Activated naive CD4-positive, alpha-beta T cell treated with anti-CD3 and anti-CD28 coated beads, Interleukin-2, amount 50 U/mL, for 16 hours (primary cell): ENCODE data around the gene MTA1.

Source experiments
- DNase-seq: peaks from one replicate; pipeline ENCODE4 v3.0.0-alpha.2; 2020

Gene MTA1

DNA sequence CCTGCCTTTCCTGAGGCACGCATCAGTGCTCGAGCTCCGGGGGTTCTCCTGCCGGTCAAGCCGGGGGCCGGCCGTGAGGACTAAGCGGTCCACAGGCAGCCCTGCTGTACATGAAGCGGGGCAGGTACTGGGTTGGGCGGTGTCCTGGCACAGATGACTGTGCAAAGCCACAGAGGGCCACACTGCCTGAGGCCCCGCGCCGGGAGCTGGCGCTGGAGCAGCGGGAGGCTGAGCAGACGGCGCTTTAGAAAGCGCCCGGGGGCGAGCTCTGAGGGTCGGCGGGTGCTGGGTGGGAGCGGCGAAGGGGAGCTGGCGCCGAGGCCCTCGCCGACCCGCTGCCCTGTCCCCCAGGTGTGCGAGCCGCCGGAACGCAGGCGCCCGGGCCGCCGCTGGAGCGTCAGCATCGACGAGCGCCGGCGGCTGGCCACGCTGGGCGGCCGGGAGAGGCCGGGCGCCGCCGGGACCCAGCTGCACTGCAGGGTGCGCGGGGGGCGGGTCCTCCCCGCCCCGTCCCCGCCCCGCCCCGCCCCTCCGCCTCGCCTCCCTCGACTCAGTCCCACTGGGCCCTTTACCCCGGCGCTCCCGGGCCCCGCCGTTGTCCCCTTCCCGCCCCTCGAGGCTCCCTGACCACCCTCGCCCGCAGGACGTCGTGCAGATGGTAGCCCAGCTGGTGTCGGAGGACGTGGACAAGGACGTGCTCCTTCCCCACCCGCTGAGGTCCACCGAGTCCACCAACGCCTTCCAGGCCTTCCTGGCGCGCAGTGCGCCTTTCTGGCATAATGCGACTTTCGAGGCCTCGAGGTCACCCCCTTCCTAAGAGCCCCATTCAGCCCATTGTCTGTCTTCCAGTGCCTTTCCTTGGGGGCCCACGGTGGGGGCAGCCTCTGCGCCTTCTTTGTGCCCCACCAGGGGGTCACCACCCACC lies 8.3 kb upstream of the MTA1 start:
- DNase-seq = no peak

DNA sequence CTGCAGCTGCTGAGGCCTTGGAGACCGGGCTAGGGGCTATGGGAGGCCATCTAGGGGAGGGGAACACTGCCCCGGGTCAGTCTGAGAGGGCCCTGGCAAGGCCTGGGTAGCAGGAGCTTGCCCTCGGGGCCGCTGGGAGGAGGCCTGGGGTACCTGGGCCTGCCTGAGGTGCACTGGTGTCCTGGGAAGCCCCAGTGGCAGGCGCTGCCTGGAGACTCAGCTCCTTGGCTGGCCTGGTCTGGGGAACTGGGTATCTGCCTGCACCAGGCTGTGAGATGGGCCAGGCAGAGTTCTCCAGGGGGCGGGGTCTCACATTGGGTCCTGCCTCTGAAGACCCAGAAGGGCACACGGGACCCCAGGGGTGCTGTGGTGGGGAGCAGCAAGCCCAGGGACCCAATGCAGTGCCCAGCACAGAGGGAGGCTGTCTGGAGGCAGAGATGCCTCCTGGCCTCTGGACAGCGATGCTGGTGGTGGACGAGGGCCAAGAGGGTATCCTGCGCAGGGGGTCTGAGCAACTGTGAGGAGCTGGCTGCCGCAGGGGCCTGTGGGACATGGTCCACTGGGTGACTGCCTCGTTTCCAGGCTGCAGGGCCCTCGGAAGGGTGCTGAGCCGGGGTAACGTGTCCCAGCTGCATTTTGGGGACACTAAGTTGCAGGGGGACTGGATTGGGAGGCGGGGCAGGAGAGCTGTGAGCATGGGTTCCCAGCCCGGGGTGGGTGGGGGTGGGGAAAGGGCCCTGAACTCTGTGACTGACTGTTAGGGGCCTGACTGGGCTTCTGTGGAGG lies 7.4 kb upstream of the MTA1 start:
- no peak for DNase-seq

DNA sequence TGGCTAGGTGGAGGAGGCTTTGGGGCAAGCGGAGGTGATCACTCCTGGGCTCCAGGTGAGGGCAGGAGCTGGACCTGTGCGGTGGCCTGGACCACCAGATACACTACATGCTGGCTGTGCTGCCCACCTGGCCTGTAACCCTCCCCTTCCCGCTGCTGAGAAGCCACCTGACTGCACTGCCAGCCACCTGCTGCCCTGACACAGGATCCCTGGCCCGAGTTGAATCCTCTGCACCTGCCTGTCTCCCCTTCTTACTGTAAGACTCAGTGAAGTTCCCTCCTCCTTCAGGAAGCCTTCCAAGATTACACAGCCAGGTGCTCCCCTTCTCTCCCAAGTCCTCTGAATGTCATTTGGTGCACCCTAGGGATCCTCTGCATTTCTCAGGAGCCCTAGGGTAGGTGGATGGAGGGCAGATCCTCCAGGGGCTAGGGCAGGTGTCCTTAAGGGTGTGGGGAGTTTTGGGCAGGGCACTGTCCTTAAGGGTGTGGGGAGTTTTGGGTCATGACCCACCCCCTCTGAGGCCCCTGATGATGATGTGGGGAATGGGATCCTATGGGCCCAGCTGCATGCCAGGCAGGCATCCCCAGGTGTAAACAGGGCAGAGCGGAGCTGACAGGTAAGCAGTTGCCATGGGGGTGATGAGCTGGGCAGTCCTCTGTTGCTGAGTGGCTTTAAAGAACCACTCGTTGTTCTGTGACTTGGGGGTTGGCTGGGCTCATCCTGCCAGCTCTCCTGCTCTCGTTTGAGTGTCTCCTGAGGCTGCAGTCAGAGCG lies 6.7 kb upstream of the MTA1 start:
- no peak for DNase-seq

DNA sequence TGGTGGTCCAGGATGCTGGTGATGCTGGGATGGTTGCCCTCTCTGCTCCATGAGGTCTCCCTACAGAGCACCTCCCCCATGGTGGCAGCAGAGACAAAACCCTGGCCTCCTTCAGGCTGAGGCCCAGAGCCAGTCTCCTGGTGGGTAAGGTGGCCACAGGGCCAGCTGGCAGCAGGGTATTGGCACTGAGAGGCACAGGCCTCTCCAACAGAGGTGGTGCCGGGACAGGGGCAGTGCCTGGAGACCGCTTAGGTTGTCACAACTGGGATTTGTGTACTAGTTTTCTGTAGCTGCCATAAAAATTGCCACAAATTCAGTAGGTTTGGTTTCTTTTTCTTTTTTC lies 6.1 kb upstream of the MTA1 start:
- no peak for DNase-seq

DNA sequence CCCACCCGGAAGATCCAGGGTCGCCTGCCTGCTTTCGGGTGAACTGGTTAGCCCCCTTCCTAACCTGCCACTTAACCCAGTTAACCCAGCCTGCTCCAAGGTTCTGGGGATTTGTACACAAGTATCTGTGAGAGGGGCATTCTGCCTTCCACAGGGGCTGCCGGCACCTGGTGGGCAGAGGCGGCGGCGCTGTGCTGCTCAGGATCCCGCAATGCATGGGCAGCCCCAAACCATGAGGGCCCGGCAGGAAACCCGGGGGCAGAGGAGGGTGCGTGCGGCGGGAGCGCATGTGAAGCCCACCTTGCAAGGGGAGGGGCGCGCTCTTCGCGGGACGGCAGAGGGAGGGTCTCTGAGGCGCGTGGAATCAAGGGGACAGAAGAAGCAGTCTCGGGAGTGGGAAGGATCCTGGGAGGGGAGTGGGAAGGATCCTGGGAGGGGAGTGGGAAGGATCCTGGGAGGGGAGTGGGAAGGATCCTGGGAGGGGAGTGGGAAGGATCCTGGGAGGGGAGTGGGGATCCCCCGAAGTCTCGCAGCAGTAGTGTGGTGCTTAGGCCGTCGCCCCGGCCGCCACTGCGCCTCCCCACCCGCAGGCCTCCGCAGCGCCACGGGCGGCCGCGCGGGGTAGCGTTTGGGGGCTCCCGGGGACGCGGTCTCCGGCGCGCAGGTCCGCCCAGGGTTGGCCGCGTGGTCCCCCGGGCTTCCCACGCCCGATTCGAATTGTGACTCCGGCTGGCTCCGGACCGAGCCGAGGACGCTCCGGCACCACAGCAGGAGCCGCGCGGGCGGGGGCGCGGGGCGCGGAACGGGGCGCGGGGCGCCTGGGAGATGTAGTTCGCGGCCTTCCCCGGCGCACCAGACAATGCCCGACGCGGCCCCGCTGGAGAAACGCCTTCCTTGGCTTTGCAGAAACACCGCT lies 4.9 kb upstream of the MTA1 start:
- peak; percentile 78 for DNase-seq

DNA sequence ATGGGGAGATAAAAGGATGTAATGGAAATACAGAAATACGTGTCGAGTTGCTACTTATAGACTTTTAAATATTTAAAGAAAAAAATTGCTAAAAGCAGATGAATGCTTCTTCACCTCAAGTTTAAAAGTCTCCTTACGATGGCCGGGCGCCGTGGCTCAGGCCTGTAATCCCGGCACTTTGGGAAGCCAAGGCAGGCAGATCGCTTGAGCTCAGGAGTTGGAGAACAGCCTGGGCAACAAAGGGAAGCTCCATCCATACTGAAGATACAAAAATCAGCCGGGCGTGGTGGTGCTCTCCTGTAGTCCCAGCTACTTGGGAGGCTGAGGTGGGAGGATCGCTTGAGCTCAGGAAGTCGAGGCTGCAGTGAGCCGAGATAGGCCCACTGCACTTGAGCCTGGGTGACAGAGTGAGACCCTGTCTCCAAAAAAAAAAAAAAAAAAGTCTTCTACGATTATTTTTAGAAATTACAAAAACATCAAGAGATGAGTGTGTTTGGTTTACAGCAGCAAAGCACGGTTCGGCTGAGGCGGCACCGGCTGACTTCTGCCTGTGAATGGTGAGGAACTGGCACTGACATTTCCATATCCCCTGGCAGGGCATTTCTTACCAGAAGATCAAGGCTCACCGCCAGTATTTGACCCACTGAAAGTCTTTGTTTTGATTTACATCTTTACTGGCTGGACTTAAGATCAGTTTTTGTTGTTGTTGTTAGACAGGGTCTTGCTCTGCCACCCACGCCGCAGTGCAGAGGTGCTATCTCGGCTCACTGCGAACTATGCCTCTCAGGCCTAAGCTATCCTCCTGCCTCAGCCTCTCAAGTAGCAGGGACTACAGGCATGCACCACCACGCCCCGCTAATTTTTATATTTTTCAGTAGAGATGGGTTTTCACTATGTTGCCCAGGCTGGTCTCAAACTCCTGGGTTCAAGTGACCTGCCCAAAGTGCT lies 3.9 kb upstream of the MTA1 start:
- DNase-seq = no peak

DNA sequence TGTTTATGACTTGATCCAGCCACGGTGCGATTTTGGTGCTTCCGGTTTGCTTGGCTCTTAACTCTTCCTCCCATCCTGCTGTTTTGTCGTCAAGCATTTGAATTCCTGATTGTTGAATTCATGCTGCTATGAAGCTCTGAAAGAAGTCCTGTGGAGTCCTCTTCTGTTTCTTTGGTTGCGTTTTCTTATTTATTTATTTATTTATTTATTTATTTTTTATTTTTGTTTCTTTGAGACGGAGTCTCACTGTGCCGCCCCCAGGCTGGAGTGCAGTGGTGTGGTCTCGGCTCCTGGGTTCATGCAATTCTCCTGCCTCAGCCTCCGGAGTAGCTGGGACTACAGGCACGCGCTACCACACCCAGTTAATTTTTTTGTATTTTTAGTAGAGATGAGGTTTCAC lies 3.0 kb upstream of the MTA1 start:
- no peak for DNase-seq

DNA sequence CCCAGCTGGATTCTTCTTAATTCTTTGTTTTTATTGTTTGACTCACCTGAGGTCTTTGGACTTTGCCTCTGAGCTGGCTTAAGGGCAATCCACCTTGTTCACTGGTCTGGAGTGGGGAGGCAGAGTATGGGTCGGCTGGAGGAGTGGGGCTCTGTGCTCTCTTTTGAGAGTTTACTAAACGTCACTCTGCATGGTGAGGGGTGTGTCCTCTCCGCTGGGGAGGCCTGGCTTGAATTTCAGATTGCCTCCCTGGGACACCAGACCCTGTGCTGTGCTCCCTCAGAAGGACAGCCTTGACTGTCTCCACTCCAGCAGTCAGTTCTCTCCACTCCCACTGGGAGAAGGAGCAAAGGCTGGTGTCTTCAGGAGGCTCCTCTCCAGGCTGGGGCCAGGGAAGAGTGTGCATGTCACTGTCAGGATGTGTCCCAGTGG lies 1.9 kb upstream of the MTA1 start:
- no peak for DNase-seq

DNA sequence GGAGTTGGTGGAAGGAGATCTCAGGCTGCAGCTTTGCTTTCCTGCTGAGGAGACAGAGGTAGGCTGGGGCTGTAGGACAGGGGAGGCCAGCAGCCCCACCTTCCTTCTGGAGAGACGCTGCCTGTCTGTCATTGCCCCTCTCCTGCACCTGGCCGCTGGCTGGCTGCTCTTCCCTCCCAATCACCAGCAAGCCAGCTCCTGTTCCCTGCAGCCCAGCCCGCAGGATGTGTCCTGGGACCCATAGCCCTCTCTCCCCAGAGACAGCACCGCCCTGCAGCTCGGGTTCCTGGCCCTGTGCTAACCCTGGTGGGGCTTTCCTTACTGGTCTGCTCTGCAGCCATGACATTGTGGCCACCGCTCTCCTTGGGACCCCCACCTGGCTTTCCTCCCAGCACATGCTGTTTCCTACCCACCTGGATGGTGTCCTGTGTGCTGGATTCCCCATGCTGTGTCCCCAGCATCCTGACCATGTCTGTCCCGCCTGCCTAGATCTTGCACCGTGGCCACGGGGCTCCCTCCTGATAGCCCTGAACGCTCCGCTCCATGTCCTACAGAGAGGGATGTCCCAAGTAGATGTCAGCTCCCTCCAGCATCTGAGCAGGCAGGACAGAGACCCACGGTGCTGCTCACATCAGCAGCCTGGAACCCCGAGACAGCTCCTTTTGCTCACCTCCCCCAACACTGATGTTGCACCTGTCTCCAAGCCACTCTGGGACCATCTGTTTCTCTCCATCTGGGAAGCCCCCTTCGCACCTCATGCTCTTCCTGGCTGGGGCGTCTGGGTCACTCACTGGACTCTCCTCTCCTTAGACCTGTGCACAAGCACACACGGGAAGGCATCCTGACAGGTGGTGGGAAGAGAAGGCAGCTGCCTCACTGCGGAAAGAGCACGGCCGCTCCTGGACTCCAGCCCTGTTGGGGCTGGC lies 1.1 kb upstream of the MTA1 start:
- no peak for DNase-seq

DNA sequence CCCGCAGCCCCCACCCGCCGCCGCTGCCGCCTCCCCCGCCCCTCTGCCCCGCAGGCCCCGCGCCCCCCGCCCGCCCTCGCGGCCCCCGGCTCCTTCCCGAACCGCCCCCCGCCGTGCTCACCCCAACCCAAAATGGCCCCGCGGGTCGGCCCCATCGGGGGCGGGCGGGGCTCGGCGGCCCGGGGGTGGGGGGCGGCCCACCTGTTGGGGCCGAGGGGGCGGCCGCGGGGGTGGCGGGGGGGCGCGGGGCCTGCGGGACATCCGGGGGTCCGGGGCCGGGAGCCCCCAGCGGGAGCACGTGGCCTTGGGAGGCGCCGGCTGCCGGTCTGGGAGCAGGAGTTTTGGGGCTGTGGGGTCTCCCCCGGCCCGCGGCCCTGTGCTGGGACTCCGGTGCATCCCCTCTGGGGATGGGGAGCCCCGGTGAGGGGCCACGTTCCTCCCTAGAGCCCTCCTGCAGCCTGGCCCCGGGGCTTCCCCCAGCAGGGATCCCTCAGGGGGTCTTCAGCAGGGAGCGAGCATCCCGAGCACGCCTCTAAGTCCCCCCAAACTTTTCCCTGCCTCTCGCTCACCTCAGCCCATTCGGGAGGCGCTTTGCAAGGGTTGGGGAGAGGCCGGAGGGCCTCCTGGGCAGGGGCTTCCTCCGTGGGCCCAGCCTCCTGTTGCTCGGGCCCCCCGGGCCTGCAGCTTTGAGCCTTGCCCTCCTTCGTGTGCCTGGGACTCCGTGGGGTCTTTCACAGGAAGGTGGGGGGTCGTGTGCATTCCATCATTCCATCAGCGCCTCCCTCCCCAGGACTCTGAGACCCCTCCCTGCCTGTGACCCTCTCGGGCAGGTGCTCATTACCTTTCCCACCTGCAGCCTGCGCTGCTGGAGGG lies 710 bp downstream of the MTA1 start:
- DNase-seq = peak; percentile 36

DNA sequence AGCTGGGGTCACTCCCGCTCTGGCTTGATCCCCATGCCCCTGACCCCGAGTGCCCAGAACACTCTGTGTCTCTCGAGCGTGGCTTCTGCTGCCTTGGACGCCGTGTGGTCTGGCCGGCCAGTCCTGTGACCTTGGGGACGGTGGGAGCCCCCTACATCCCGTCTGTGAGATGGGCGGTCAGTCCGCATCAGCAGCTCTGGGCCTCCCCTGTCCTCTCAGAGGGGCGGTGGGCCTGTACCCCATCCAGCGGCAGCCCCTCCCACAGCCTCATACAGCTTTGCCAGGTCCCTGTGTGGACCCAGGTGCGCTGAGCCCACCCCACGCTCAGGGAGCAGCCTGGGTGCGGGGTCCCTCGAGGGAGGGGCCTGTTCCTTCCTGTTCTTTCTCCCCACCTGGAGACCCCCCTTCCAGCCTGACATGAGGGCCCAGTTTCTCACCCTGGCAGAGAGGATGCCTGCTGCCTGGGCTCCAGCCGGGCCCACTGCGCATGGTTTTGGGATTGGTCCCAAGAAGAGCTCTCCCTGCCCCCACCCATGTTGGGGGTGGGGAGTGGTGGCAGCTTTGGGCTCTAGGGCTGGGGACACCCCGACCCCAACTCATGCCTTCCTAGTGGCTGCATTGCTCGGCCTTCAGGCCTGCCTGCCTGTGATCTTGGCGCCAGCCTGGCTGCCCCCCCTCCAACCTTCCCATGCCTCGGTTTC lies 1.5 kb downstream of the MTA1 start:
- DNase-seq = no peak

DNA sequence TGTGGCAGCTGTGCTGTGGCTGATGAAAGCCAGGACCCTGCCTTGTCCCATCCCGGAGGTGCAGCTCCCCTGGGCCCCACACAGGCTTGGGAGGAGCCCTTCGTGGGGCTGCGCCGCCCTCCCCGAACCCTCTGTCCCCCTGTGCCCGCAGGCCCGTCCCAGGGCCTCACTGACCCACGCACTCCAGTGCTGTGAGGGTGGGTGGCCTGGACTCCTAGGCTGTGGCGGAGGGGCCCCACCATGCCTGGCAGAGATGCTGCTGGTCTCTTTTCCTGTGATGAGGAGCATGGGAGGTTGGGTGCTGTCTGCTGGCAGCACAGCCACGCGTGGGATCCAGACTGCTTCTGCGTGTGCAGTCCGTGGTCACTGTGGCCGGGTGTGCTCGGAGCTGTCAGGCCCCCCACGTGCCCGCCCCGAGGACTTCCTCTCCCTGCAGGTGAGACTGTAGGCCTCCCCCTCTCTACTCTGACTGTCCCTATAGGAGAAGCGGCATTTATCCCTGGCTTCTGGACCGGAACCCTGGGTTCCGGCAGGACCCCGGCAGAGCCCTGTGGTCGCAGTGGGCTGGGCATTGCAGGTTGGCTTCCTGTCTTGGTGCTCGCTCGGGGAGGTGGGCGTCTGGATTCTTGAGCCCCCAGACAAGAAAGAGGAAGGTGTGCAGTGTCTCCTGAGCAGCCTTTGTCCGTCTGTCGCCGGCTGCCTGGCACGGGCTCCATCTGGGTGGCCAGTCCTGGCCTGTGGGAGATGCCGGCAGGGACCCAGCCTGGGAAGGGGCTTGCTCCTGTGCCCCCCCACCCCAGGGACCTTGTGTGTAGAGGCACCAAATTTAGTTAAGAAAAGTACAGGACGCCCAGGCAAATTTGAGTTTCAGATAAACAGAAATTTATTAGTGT lies 2.3 kb downstream of the MTA1 start:
- DNase-seq = no peak

DNA sequence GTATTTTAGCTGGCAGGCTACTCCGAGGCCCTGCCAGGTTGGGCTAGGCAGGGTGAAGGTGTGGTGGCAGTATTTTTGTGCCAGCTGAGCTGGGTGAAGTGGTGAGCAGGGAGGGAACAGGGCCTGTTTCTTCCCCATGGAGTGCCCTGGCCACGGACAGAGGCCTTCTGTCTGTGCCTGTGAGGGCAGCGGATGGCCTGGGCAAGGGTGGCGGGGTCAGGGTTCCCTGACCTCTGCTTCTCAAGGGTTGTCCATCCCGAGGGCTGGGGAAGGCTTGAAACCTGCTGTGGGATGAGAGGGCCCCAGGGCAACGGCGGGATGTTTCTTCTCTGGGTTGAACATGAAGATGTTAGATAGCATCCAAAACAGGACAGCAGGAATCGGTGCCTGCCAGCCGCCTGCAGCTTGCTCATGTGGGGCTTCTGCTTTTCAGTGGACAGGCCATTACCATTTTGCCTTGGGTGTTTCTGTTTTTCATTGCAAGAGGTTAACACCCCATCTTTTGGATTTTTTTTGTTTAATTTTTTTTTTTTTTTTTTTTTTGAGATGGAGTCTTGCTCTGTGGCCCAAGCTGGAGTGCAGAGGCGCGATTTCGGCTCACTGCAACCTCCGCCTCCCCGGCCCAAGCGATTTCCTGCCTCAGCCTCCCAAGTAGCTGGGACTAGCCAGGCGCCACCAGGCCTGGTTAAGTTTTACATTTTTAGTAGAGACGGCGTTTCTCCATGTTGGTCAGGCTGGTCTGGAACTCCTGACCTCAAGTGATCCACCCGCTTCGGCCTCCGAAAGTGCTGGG lies 3.3 kb downstream of the MTA1 start:
- DNase-seq = no peak

DNA sequence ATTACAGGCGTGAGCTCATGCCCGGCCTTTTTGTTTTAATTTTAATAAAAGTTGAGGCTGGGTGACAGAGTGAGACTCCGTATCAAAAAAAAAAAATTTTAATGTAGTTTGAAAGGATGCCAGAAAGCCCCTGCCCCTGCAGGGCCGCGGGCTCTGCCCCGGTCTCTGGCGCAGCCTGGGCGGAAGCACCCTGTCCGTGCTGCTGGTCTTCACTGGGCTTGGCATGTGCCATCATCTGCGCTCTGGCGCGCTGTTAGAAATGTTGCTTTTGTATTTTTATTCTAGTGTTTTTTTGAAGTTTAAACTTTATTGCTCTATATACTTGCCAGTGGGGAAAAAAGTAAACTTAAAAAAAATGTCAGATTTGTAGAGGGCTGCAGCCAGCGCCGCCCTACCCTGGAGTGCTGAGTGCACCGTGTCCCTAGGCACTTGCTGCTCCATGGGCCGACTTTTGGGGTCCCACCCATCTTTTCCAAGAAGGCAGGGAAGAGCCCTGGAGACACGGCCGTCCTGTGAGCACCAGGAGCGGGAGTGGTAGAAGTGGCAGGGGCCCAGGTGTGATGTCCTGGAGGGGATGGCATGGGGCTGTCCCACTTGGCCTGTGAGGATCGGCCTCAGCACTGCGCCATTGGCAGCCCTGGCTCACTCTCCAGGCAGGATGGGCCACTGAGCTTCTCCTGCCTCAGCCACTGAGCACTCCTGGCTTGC lies 4.0 kb downstream of the MTA1 start:
- DNase-seq = no peak

DNA sequence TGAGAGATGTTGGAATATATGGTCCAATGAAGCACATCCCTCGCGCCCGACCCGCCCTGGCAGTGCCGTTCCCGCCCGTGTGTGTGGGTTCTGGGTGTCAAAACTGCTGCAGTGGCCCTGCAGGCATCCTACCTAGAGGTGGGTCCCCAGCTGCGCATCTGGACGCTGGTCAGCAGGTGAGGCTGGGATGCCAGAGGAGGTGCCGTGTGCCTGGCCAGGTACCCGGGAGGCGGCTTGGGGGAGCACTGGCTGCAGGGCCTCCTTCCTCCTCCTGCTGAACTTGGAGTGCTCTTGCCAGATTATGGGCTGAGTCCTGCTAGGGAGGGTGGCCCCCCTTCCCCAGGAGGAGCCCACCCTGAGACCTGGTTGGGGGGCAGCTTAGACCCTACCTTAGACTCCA lies 5.2 kb downstream of the MTA1 start:
- DNase-seq = no peak

DNA sequence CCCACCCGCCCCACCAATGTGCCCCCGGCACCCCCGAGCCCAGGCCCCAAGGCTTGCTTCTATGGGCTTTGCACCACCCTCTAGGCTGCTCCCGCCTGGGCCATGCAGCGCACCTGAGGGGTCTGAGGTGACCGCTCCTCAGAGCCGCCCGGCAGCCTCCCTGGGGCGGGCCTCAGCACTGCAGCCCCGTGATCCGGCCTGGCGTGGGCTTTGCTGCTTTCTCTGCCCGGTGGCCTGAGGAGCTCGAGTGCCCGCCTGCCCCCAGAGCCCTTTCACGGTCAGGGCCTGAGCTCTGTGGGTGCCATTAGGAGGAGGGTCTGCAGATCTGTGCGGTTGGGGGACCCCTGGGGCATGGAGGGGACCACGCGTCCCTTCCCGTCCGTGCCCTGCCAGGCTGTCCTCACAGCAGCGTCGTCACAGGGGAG lies 6.2 kb downstream of the MTA1 start:
- no peak for DNase-seq
